HG03439 (cell line): ENCODE results near the gene FCRLB.
"Not testable (repeated sequence)": the region's sequence is repeated elsewhere in the genome, so short reads cannot be mapped to it uniquely, and the experiment has no call there.

ENCODE experiments used
- ATAC-seq: cut with Tn5 transposase; IDR thresholded peaks from one replicate; pipeline ENCODE4 v1.9.1; 2021; ENCODE audit warnings: mild to moderate bottlenecking, moderate library complexity; ENCODE audit not compliant: unreplicated experiment

The FCRLB gene, protein sequence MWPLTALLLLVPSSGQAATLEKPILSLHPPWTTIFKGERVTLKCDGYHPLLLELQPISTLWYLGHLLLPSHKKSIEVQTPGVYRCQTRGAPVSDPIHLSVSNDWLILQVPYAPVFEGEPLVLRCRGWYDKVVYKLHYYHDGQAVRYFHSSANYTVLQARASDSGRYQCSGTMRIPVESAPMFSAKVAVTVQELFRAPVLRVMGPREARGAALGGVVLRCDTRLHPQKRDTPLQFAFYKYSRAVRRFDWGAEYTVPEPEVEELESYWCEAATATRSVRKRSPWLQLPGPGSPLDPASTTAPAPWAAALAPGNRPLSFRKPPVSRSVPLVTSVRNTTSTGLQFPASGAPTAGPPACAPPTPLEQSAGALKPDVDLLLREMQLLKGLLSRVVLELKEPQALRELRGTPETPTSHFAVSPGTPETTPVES

DNA sequence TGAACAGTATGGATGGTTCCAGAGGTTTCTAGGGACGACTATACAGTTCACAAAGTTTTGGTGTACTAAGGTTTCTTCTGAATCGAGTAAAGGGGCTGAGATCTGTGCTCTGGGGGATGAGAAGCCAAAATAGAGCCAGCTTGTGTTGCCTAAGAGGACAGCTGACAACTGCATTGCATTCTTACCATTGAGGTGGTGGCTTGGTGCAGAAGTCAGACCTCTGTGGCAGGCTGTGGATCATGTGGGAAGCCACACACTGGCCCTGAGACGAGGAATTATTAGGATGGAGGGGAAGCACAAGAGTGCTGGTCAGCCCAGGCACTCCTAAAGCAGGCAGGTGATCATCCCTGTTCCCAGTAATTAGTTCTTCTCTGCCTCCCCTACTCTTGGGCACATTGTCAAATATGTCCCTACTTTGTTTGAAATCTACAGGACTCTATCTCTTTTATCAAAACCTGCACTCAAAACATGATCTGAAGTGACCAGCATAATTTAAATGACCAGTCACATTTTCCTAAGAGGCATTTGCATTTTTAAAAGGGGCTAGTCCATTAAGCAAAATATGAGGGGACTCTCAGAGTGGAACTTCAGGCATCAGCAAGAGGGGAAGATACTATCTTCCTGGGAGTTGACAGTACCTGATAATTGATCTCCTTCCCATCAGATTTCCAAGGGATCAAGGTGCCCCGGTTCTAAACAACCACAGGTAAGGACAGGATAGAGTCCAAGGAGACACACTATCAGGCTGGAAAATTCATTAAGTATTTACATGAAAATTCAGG, at the start of gene FCRLB:
TSS of gene FCRLB (plus strand) at position 589 of the 782 bp plus-strand sequence. CDS start 1,129 bp downstream, outside the sequence.
- no peak for ATAC-seq

DNA sequence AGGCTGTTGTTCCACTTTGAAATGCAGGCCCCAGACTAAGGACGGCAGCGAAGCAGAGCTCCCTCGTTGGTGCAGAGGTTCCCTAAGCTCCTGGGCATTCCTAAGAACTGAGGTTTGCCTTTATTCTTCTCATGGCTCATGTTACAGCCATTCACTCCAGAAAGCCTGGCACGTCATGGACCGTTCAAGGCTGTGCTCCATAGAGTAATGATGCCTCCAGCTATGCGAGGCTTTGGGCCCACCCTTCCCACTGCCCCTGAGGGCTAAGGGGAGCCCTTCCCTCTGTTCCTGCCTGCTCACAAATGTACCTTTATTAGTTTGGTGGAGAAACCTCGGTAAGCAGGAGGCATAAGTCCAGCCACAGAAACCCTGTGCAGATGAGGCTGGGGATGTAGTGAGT, 47.9 kb upstream of the FCRLB start:
- not testable (repeated sequence) for ATAC-seq

DNA sequence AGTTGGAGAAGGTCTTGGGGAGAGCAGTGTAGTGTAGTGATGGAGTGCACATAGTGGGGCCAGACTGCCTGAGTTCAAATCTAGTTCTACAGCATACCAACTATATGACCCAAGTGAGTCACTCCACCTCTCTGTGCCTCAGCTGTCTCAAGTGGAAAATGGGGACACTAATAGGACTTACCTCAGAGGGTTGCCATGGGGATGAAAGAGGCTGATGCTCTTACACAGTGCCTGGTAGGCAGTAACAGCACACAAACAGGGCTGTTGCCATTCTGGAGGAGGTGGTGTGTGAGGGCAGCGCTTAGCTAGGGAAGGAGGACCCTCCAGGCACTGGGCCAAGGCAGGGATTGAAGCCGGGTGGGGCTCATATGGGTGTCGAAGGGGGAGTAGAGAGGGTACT, 46.9 kb upstream of the FCRLB start:
- ATAC-seq: not testable (repeated sequence)

DNA sequence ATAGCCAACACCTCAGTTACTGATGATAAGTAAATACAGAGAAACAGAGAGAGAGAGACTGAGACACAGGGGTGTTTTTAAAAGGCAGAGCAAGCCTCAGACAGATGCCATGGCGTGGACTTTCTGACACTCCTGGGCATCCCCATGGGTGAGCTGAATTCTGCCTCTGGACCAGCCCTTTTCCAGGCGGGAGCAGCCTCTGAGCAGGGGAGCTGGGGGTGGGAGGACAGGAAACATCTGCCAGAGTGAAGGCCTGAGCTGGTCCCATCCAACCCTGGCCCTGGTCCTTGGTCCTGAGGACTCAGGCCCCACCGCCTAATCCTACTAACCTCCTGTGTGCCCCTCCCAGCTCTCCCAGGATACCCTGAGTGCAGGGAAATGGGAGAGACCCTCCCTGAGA, 46.4 kb upstream of the FCRLB start:
- ATAC-seq: not testable (repeated sequence)

DNA sequence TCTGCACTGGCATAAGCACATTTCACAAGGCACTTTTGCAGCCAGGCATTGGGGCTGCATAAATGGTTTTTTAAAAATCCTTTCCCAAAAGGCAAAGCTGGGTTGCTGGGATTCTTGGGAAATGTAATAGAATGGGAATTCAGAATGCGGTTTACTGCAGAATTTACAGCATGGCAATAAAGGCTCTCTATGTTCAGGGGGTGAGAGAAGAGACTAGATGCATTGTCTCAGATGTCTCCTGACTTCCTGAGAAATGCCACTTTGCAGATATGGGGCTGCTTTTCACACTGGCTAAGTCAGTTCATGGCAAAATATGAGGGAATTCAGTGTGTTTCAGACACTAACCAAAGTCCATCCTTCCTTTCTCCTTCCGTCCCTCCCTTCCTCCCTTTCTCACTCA, 44.9 kb upstream of the FCRLB start:
- ATAC-seq: no peak

DNA sequence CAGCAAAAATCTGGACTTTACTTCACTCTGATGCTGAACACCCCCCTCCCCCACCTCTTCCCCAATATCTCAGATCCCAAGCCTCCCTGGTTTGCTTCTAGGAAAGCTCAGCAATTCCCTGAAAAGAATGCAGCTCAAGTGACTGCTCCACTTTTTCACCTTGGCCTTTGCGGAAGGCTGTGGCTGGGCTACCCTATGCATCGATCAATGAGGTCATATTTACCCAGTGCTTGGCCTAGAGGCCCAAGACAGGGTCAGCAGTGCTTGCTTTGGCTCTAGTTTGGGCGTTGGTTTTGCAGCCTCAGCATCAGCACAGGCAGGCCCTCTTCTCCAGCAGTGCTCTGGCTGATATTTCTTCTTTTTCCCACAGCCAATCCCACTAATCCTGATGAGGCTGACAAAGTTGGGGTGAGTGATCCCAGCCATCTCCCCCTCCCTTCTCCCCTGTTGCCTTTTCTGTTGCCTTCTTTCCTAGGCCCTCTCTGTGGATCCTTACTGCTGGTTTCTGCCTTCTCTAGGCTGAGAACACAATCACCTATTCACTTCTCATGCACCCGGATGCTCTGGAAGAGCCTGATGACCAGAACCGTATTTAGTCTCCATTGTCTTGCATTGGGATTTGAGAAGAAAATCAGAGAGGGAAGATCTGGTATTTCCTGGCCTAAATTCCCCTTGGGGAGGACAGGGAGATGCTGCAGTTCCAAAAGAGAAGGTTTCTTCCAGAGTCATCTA, 44.2 kb upstream of the FCRLB start:
- no peak for ATAC-seq

DNA sequence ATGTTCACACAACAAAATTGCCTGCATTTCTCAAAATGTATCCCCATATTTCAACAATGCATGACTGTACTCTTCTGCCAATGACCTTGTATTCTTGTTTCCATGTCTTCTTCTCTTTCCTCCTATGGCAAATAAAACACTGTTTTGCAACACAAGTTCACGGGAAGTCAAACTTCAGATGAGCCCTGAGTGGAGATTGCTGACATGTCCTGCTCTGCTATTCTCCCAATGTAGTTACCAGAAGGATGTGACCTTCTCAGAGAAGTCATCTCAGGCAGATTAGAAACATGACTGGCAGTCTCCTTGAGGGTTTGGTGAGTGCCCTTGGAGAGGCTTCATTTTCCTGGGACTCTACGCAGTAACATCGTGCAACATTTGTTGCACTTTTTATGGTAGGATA, 42.8 kb upstream of the FCRLB start:
- ATAC-seq: no peak

DNA sequence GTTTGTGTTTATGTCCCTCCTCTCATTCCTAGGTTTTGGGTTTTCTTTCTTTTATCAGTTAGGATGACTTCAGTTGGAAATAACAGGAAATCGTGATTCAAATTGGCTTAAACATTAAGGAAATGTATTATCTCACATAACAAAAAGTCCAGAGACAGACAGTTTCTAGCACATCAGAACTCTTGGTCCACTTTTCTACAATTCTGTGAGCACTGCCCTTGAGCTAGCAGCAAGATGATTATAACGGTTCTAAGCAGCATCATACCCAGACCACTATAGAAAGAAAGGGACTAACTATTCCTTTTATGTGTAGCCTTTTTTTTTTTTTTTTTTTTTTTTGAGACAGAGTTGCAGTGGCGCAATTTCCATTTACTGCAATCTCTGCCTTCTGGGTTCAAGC, 39.5 kb upstream of the FCRLB start:
- no peak for ATAC-seq

DNA sequence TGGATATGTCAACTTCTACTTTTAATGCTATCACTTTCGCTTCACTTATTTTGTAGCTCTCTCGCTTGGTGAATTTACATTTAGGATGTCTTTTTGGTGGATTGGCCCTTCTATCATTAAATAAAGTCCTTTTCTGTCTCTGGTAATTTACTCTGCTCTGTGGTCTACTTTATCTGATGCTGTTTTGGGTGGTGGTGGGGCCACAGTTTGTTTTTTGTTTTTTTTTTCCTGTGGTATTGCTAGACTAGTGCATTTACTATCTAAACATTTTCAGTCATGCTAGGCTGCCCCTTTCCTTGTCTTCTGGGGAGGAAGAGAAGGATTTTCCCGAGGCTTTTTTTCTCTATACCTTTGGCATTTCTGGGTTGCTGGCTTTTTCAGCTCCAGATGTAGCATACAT, 32.4 kb upstream of the FCRLB start:
- ATAC-seq: no peak

DNA sequence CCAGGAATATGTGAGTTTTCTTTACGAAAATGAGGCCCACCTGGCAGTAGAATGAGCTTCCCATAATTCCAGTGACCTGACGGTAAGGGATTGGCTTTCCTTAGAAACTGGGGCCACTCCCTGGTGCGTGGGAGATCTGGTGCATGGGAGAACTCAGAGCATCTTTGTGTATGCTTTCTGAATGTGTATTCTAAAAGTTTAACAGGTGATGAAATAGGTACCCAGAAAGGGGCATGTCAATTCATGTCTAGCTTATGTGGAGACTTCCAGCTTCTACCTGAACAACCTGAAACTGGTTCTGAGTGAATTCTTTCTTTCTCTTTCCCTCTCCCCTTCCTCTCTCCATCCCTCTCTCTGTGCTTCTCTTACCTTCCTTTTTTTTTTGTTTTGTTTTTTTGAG, 29.5 kb upstream of the FCRLB start:
- ATAC-seq: no peak

DNA sequence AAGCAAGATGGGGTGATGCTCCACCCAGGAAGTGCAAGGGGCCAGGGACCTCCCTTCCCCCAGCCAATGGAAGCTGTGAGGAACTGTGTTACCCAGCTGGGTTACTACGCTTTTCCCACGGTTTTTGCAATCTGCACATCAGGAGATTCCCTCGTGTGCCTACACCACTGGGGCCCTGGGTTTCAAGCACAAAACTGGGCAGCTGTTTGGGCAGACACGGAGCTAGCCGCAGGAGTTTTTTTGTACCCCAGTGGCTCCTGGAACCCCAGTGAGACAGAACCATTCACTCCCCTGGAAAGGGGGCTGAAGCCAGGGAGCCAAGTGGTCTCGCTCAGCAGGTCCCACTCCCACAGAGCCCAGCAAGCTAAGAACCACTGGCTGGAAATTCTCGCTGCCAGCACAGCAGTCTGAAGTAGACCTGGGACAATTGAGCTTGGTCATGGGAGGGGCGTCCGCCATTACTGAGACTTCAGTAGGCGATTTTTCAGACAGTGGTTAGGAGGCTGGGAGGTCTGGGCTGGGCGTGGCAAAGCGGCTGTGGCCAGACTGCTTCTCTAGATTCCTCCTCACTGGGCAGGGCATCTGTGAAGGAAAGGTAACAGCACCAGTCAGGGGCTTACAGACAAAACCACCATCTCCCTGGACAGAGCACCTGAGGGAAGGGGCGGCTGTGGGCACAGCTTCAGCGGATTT, 28.2 kb upstream of the FCRLB start:
- not testable (repeated sequence) for ATAC-seq

DNA sequence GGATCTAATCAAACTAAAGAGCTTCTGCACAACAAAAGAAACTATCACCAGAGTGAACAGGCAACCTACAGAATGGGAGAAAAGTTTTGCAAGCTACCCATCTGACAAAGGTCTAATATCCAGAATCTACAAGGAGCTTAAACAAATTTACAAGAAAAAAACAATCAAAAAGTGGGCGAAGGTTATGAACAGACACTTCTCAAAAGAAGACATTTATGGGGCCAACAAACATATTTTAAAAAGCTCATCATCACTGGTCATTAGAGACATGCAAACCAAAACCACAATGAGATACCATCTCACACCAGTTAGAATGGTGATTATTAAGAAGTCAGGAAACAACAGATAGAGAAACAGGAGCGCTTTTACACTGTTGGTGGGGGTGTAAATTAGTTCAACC, 23.0 kb upstream of the FCRLB start:
- ATAC-seq: not testable (repeated sequence)

DNA sequence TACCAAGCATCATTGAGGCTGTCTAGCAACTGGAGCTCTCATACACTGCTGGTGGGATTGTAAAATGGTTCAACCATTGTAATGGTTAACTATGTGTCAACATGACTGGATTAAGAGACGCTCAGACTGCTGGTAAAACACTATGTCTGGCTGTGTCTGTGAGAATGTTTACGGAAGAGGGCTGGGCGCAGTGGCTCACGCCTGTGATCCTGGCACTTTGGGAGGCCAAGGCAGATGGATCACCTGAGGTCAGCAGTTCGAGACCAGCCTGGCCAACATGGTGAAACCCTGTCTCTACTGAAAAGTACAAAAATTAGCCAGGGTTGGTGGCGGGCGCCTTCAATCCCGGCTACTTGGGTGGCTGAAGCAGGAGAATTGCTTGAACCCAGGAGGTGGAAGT, 19.1 kb upstream of the FCRLB start:
- no peak for ATAC-seq

DNA sequence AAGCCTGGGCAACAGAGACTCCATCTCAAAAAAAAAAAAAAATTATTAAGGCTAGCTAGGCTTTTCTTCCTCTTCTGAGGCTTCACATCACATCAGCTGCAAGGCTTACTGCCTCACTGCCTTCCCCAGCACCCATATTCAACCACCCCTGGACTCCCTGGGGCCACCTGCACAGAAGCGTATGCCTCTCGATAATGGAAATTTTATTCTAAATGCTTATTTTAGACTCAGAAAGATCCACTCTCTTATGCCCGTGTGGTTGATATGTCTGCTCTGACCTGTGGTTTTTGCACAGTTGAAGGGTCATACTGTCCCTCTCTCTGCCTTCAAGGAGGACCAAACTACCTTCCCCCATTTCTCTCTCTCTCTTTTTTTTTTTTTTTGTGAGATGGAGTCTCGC, 15.8 kb upstream of the FCRLB start:
- ATAC-seq: no peak

DNA sequence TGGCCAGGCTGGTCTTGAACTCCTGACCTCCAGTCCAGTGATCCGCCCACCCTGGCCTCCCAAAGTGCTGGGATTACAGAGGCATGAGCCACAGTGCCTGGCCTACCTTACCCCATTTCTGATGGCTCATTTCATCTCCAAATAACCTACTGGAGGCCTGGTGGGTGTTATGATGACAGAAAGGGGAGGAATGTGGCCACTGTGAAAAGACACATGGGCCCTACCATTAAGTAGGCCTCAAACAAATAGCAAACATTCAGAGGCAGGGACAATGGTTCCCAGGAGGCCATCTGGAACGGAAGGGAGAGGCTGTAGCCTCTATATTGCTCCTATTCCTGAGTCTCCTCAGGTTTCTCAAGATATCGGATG, 15.2 kb upstream of the FCRLB start:
- ATAC-seq: no peak

DNA sequence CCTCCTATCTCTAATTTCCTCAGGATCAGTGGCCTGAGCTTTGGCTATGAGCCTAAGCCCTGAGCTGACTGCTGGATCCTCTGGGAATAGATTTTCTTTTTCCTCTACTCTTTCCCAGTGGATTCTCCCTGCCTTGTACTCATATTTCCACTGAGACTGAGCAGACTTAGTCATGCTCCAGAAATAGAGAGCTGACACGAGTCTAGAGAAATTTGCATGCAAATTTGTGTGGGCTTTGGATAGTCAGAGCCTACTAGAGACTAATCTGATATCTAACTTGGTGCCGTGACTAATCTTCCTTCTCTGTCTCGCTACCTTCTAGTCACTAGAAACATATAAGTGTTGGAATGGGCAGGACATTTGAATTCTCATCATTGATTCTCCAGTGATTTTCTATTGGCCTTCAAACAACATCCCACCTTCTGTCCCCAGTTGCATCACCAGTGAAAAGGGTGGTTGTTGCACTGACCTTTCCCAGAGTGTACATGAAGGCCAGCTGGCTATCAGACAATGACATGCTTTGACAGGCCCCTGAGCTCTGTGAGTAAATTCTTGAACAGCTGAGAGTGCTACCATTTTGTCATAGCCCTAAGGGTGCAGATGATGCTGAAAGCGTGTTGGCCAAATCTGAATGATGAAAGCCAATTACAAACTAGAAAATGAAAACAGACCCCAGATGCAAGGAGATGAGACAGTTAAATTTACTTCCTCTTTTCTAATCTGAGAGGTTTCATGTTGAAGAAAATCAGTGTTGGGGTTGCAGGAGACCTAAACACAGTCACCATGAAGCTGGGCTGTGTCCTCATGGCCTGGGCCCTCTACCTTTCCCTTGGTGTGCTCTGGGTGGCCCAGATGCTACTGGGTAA, 14.6 kb upstream of the FCRLB start, which contains the start of gene FCRLA:
TSS of gene FCRLA (plus strand) at position 748 of the 866 bp plus-strand sequence. CDS start at position 784, 36 bp downstream.
- ATAC-seq: peak; percentile 71

DNA sequence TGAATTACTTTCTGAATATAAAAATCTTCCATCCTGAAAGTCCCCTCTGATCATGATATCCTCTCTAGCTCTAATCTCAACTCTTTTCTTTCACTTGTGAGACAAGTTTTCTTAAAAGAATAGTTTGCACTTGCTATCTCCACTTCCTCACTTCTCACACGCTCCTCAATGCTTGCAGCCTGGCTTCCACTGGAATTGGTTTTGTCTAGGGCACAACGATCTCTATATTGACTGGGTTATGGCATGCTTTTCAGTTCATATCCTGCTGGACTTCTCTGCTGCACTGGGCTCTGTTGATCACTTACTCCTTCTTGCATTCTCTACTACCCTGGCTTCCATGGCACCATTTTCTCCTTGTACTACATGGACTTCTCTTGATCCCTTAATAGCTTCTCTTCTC, 13.8 kb upstream of the FCRLB start:
- ATAC-seq: no peak

DNA sequence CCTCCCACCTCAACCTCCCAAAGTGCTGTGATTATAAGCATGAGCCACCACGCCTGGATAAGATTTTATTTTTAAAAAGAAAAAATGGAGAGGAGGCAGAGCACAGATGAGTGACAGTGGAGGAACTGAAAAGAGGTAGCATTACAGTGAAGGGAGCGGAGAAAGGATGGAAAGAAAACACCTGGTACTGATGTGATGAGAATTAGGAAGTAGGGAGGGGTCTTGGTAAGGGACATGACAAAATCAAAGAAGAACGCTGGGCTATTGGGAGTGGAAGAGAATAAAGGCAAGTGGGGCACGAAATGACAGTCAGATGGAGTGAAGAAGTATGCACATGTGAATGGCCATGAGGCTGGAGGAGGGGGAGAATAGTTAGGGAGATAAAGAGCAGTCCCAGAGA, 12.0 kb upstream of the FCRLB start:
- ATAC-seq: no peak

DNA sequence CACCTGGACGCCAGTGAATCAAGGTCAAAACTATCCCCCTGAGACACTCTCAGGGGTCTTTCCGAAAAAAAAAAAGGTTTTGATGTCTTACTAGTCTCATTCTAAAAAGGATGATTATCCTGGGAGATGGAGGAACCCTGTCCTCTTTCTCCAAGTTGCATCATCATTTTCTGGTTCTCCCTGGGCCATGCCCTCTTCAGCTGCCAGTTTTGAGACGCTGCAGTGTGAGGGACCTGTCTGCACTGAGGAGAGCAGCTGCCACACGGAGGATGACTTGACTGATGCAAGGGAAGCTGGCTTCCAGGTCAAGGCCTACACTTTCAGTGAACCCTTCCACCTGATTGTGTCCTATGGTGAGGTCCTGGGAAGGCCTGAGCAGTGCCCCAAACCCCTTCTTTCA, 10.8 kb upstream of the FCRLB start:
- no peak for ATAC-seq
